GM18526 (cell line): ENCODE measurements around the gene FBXO15.

ENCODE experiments used
- POLR2A ChIP-seq: IDR thresholded peaks from 3 replicates; pipeline ENCODE4 v1.6.1; 2011; ENCODE audit not compliant: insufficient read length; ENCODE audit errors: extremely low read depth

FBXO15 gene

DNA sequence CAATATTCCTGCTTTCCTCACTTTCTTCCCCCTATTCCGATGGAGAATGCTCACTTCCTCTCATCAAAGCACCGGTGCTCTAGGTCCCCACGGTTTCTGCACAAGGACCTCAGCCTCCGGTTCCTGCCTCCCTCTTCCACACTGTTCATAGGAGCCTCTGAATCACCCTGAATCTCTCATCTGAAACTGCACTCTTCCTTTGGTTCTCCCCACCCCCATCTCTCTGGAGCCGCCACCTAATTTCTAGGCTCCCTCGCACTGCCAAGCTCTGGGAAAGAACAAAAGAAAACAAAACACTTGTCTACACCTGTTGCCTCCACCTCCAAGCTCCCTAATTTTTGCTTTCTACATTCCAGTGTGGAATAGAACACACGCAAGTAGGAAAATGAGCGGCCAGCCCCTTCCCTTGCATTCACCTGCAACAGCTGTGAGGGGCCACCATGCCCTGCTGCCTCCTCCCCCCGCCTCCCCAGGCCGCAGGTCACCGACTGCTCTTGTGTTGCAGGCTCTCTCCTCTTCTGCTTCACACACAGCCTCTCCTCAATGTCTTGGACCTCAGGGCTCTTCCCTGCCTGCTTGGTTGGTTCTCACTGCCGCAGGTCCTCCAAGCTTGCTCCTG, 9.6 kb downstream of the FBXO15 start:
- TF ChIP-seq POLR2A: no peak

DNA sequence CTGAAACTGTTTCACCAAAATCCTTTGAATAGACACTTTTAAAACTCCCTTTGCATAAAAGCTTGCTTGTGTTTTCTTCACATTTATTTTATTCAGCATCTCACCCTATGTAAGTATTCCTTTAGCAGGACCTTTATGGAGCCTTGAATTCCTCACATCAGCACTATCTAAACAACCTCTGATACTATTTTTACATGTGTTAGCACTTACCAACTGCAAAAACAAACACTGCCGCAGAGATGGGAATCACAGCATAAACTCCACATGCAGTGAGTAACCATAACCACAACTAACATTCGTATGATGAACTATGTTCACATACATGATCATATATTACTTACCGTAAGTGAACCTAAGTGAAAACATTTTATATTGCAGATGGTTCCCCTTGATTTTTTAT, 15.4 kb downstream of the FBXO15 start:
- TF ChIP-seq POLR2A: no peak

- TF ChIP-seq POLR2A: no peak
Observed at GRCh38 chr18:74131124-74131523, 16.5 kb downstream of the FBXO15 start.

- TF ChIP-seq POLR2A: no peak
Observed at GRCh38 chr18:74128159-74128558, 19.5 kb downstream of the FBXO15 start.

DNA sequence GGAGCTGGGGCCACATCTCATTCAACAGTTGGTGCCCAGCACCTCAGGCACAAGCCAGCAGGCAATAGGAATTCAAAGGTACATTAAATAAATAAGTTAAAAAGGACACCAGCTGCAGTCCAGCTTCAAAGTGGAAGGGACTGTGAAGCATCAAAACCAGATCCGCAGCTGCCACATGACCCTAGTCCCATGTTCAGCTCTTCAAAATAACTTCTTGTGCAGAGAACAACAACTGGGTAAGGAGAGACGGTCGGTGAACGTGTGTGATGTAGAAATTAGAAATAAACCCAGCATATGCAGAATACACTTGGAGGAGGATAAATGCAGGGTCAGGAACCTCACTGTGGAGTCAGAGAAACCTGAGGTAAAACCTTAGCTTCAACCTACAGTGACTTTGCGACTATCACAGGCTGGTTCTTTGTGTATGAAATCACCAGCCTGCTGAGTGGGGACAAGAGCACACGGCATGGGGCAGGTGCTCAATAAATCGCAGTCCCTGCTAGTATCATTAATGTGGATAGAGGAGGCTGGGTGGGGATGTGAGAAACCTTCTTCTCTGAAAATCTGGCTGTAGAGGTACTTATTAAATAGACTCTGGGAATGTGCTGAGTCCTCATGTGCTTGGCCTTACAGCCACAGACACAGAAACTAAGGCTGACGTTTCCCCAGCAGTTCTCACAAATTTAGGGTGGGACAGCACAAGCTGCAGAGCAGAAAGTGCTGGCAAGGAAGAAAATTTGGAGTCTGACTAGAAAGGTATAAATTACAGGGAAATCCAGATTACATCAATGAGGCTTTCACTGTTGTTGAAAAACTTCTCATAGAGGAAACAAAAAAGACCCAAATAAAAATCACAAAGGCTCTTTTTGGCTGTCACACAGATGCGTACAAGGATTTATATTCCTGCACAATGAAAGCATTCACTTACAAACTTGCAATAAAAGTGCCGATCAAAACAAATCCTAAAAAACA, 20.7 kb downstream of the FBXO15 start:
- TF ChIP-seq POLR2A: no peak

- TF ChIP-seq POLR2A: no peak
Observed at GRCh38 chr18:74124642-74125041, 23.0 kb downstream of the FBXO15 start.

DNA sequence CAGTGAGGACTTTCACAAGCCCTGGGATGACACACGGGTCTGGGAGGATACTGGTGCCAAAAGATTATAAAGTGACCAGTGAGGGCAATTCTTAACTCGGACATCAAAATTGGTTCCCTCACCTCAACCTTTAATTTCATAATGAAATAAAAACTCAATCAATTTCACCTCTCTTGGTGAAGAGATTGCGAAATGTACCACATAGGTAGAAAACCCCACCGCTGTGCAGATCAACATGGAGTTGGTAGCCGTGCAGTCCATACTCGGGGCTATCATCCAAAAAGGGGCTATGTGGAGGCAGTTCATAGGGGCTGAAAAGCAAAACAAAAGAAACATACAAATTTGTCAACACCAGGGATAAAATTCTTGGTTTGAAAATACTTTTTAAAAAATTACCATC, 24.4 kb downstream of the FBXO15 start:
- TF ChIP-seq POLR2A: no peak

GRCh38 chr18:74116633-74117554, 30.7 kb downstream of the FBXO15 start:
- no peak for TF ChIP-seq POLR2A

GRCh38 chr18:74115046-74115445, 32.6 kb downstream of the FBXO15 start:
- no peak for TF ChIP-seq POLR2A

DNA sequence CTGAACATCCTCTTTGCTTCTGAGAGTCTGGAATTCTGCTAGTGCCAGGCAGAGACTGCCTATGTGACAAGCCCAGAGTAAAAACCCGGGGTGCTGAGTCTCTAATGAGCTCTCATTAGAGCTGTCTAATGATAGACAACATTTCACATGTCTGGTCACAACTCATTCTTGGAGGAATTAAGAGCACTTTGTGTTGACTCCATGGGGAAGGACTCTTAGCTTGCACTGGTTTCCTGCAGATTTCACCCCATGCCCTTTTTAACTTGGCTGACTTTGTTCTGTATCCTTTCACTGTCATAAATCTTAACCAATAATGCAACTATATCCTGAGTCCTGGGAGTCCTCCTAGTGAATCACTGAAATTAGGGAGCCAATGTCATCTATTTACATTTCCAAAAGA, 33.5 kb downstream of the FBXO15 start:
- no peak for TF ChIP-seq POLR2A

DNA sequence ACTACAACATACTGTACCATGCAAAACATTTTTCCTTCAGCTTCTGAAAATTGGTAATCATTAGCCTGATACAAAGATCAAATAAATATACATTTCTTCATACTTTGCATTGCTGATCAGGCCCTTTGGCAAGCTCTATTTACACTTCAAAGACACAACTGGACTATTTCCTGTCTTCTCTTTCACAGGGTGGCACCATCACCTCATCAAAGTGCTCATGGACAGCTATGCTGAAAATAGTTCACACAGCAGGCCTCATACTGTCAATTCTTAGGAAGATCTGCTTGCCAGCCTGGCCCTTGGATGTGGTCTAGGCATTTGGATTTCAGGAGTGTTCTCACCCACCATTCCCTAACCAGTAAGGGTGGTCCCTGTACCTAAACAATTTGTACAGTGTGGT, 33.9 kb downstream of the FBXO15 start:
- TF ChIP-seq POLR2A: no peak

GRCh38 chr18:74110976-74111375, 36.7 kb downstream of the FBXO15 start:
- TF ChIP-seq POLR2A: no peak

- no peak for TF ChIP-seq POLR2A
Observed at GRCh38 chr18:74110149-74110548, 37.5 kb downstream of the FBXO15 start.

DNA sequence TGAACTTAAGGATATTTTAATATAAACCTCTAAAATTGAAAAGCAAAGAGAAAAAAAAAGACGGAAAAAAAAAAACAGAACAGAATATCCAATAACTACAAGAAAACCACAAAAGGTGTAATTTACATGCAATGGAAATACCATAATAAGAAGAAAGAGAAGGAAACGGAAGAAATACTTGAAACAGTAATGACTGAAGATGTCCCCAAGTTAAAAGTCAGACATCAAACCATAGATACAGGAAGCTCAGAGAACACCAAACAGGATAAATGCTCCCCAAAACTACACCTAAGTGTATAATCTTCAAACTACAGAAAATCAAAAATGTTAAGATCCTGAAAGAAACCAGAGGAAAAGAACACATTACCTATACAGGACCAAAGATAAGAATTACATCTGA, 39.2 kb downstream of the FBXO15 start:
- TF ChIP-seq POLR2A: no peak

DNA sequence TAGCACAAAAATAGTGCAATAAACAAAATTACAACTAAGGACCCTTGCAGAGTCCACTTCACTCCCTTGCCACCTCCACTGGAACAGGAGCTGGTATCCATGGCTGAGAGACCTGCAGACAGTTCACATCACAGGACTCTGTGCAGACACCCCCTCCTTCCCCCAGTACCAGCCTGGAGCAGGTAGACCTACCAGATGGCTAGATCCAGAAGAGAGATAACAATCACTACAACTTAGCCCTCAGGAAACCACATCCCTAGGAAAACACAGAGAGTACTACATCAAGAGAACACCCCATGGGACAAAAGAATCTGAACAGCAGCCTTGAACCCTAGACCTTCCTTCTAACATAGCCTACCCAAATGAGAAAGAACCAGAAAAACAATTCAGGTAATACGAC, 49.8 kb downstream of the FBXO15 start:
- no peak for TF ChIP-seq POLR2A
